ENCODE measurements around the gene UGDH. TPM values are rescaled to one million over a fixed set of nuclear protein-coding genes. Genes with fewer than 3 reads are reported as not detected.

Gene UGDH
- total and polyA plus RNA-seq, 2 of the 8 experiments (the other 6 are each of a cell fraction or from before 2014, with no cell fraction given), result 32.0 to 128 TPM

DNA sequence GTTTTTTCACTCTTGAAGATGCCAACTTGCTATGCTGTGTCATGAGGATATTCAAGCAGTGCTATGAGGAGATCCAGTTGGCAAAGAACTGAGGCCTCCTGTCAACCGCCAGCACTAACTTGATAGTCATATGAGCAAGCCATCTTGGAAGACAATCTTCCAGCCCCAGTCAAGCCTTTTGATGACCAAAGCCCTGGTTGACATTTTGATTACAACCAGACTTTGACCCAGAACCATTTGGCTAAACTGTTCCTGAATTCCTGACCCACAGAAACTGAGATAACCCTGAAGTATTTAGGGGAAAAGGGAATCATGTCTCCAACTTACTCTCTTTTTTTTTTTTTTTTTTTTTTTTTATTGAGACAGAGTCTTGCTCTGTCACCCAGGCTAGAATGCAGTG, 32.9 kb downstream of the UGDH start:
- POLR2A ChIA-PET (ENCODE audit: partially characterized antibody), result interaction anchor here (1.2 kb wide), 1 partner anchor 10 kb away, joined by 3 read pairs; no protein-coding TSS in a partner anchor
- no peaks in the 10 kb centered on the region for H3K27me3 ChIP-seq (replicated peaks in 1 of 4; ENCODE audit: control insufficient read depth in 3 of 4, extremely low read depth in 1 of 4, insufficient read depth in 3 of 4, low read length in 3 of 4)
- no peak overlapping the region for H3K9ac ChIP-seq (replicated peaks in 1 of 4; ENCODE audit: extremely low read depth in 1 of 4, low read depth in 3 of 4, low read length in 3 of 4)
- 84% methylated on average over 1 of the region's 1 CpG; no CpG with 5 or more reads in 1 of the 2 experiments for WGBS, 2 experiments (ENCODE audit: extremely low coverage in 1 of 2, insufficient coverage in 1 of 2, insufficient read length in 1 of 2, insufficient replicate concordance in 2 of 2, low coverage in 1 of 2, low lambda C conversion rate in 2 of 2, missing lambda C conversion rate in 1 of 2)
- H2BK15ac ChIP-seq (ENCODE audit: low read length), result no peak overlapping the region
- no peak overlapping the region for H3K4ac ChIP-seq (replicated peaks; ENCODE audit: insufficient read length, low read depth, low read length)
- H4K91ac ChIP-seq (replicated peaks; ENCODE audit: insufficient read length, low read length), result no peak overlapping the region
- no peak overlapping the region for H3K18ac ChIP-seq (ENCODE audit: extremely low read depth, low read length)
- H3K36me3 ChIP-seq (ENCODE audit: control insufficient read depth in 2 of 4, insufficient read depth in 4 of 4, low read length in 3 of 4), result peaks cover 0 to 12% (median 3%) of the 10 kb centered on the region in 4 experiments; a peak in 2 of 8 replicates
- H2AFZ ChIP-seq (ENCODE audit: low read length), result no peak overlapping the region
- CTCF ChIA-PET (ENCODE audit: partially characterized antibody), result no interaction called here
- DNase-seq (ENCODE audit: low read depth in 1 of 2, low spot score in 2 of 2) (no peak), FAIRE-seq (no peak)
- no peak overlapping the region for H3K23ac ChIP-seq (ENCODE audit: insufficient read length)
- no peaks in the 10 kb centered on the region for H3K9me3 ChIP-seq (ENCODE audit: insufficient read depth in 2 of 2, low read depth in 1 of 2, low read length in 1 of 2)
- 0 out of 2 replicates have a peak, but pooled peaks cover 1% of the 10 kb centered on the region for H3K23me2 ChIP-seq (ENCODE audit: low read depth, low read length)
- H3K4me3 ChIP-seq (ENCODE audit: extremely low read depth in 1 of 4, insufficient read depth in 2 of 4, low read depth in 3 of 4, low read length in 4 of 4), result no peak overlapping the region
- no peak overlapping the region for H2AK5ac ChIP-seq (ENCODE audit: low read depth, low read length)
- H2BK5ac ChIP-seq (ENCODE audit: low read depth, low read length), result no peak overlapping the region
- H4K5ac ChIP-seq (ENCODE audit: insufficient read length, low read depth, low read length), result no peak overlapping the region
- no peak overlapping the region for H2BK12ac ChIP-seq (ENCODE audit: low read depth, low read length)
- no peaks in the 10 kb centered on the region for H3K79me1 ChIP-seq (ENCODE audit: low read depth, low read length)
- H3K4me2 ChIP-seq (ENCODE audit: insufficient read depth in 1 of 2, low read depth in 2 of 2, low read length in 2 of 2), result no peak overlapping the region
- no peaks in the 10 kb centered on the region for H4K20me1 ChIP-seq (replicated peaks in 1 of 2; ENCODE audit: control insufficient read depth in 1 of 2, insufficient read depth in 2 of 2, low read length in 2 of 2)
- no peaks in the 10 kb centered on the region for H3K4me1 ChIP-seq (replicated peaks in 1 of 4; ENCODE audit: control insufficient read depth in 3 of 4, insufficient read depth in 4 of 4, low read length in 3 of 4)
- no peak overlapping the region for H2BK20ac ChIP-seq (ENCODE audit: low read length)
- no peak overlapping the region for H2BK120ac ChIP-seq (replicated peaks; ENCODE audit: low read depth, low read length)
- no peak overlapping the region for H3K27ac ChIP-seq (ENCODE audit: low read depth, low read length)
- no peaks in the 10 kb centered on the region for H3K79me2 ChIP-seq (ENCODE audit: control insufficient read depth in 1 of 2, insufficient read depth in 2 of 2, low read length in 2 of 2)
- H3K56ac ChIP-seq (replicated peaks; ENCODE audit: insufficient read length, low read depth, low read length), result no peak overlapping the region
- H4K8ac ChIP-seq (ENCODE audit: extremely low read depth, insufficient read depth, low read length), result no peak overlapping the region
- H3K14ac ChIP-seq (ENCODE audit: insufficient read length), result no peak overlapping the region
- TF ChIP-seq CREB1 (IDR thresholded peaks at IDR 0.05) (no peak), SRF (IDR thresholded peaks at IDR 0.05; ENCODE audit: low read depth, low read length) (no peak), MAX (IDR thresholded peaks at IDR 0.05) (no peak)

Measured in H1 (cell line).